ACC112 (cell line): Measurements from ENCODE around the gene EML5.
A peak's percentile ranks its signal among the peaks of the same experiment; 100 is the strongest.

Experiments
- H2AFZ ChIP-seq: fragments of 200-600 bp; sonication (generic); one replicate; pipeline ENCODE4 v1.6.0; 2017; ENCODE audit warnings: antibody characterized with exemption, low read length; ENCODE audit not compliant: unreplicated experiment
- H3K27ac ChIP-seq: fragments of 200-600 bp; sonication (generic); 2 replicates; pipeline ENCODE4 v1.5.1; 2014; ENCODE audit warnings: low read depth, mild to moderate bottlenecking, antibody characterized with exemption, low read length, moderate library complexity
- H3K27me3 ChIP-seq: fragments of 200-600 bp; sonication (generic); 2 replicates; pipeline ENCODE4 v1.6.1; 2014; ENCODE audit warnings: mild to moderate bottlenecking, antibody characterized with exemption, low read length, moderate library complexity, mixed read lengths; ENCODE audit not compliant: insufficient read depth
- H3K36me3 ChIP-seq: fragments of 200-600 bp; sonication (generic); 2 replicates; pipeline ENCODE4 v1.6.1; 2016; ENCODE audit warnings: mild to moderate bottlenecking, antibody characterized with exemption, low read length, moderate library complexity, mixed read lengths; ENCODE audit not compliant: insufficient read depth
- H3K4me1 ChIP-seq: fragments of 200-600 bp; sonication (generic); one replicate; pipeline ENCODE4 v1.6.1; 2016; ENCODE audit warnings: low read length, mixed read lengths; ENCODE audit not compliant: insufficient read depth, unreplicated experiment, control insufficient read depth
- H3K4me3 ChIP-seq: fragments of 200-600 bp; sonication (generic); 2 replicates; pipeline ENCODE4 v1.5.1; 2014; ENCODE audit warnings: mild to moderate bottlenecking, low read depth, low read length
- H3K79me2 ChIP-seq: fragments of 200-600 bp; sonication (generic); one replicate; pipeline ENCODE4 v1.6.0; 2016; ENCODE audit warnings: low read length; ENCODE audit not compliant: control insufficient read depth, unreplicated experiment, insufficient read depth

Gene EML5

GRCh38 chr14:88792473-88793258 lies at the start of gene EML5:
Gene EML5 (minus strand): TSS chr14:88792953. CDS start chr14:88792503, 450 bp downstream.
- H3K27me3 ChIP-seq, result peaks cover 50% of the 10 kb centered on the region

GRCh38 chr14:88842414-88842813 lies 49.7 kb upstream of the EML5 start:
- Histone ChIP-seq H3K79me2 (peaks cover 7% of the 10 kb centered on the region), H3K4me1 (peaks cover 10% of the 10 kb centered on the region), H3K4me3 (no peak overlapping the region), H3K27me3 (no peaks in the 10 kb centered on the region), H2AFZ (no peak overlapping the region), H3K36me3 (0 out of 2 replicates have a peak, but pooled peaks cover 2% of the 10 kb centered on the region), H3K27ac (no peak overlapping the region)

More at GRCh38 chr14:88792473-88793258, at the start of gene EML5:
- Histone ChIP-seq H3K4me3 (peak within 1 kb of the TSS; percentile 79), H3K4me1 (no peaks in the 10 kb centered on the region), H2AFZ (peak within 1 kb of the TSS; percentile 95), H3K79me2 (no peaks in the 10 kb centered on the region), H3K27ac (no peak within 1 kb of the TSS), H3K36me3 (no peaks in the 10 kb centered on the region)

GRCh38 chr14:88841741-88842140 lies 49.0 kb upstream of the EML5 start:
- Histone ChIP-seq H3K4me1 (peaks cover 11% of the 10 kb centered on the region), H3K79me2 (peaks cover 11% of the 10 kb centered on the region), H3K27ac (no peak overlapping the region), H2AFZ (no peak overlapping the region), H3K27me3 (no peaks in the 10 kb centered on the region), H3K36me3 (0 out of 2 replicates have a peak, but pooled peaks cover 2% of the 10 kb centered on the region), H3K4me3 (no peak overlapping the region)

GRCh38 chr14:88840926-88841325 lies 48.2 kb upstream of the EML5 start:
- H3K27me3 ChIP-seq, result no peaks in the 10 kb centered on the region
- H3K27ac ChIP-seq, result no peak overlapping the region
- H3K36me3 ChIP-seq, result 0 out of 2 replicates have a peak, but pooled peaks cover 2% of the 10 kb centered on the region
- peaks cover 15% of the 10 kb centered on the region for H3K79me2 ChIP-seq
- H3K4me1 ChIP-seq, result peaks cover 14% of the 10 kb centered on the region
- no peak overlapping the region for H3K4me3 ChIP-seq
- no peak overlapping the region for H2AFZ ChIP-seq

GRCh38 chr14:88838015-88838414 lies 45.3 kb upstream of the EML5 start:
- H3K4me1 ChIP-seq, result peaks cover 36% of the 10 kb centered on the region
- peaks cover 25% of the 10 kb centered on the region for H3K79me2 ChIP-seq
- no peak overlapping the region for H3K4me3 ChIP-seq
- no peaks in the 10 kb centered on the region for H3K36me3 ChIP-seq
- no peak overlapping the region for H3K27ac ChIP-seq
- no peak overlapping the region for H2AFZ ChIP-seq
- H3K27me3 ChIP-seq, result no peaks in the 10 kb centered on the region

- Histone ChIP-seq H3K27me3 (no peaks in the 10 kb centered on the region), H3K27ac (no peak overlapping the region), H3K79me2 (peaks cover 28% of the 10 kb centered on the region), H2AFZ (no peak overlapping the region), H3K4me1 (peaks cover 41% of the 10 kb centered on the region), H3K36me3 (no peaks in the 10 kb centered on the region), H3K4me3 (no peak overlapping the region)
Observed at GRCh38 chr14:88837495-88837894, 44.7 kb upstream of the EML5 start.

GRCh38 chr14:88835661-88836060 lies 42.9 kb upstream of the EML5 start:
- Histone ChIP-seq H3K4me3 (no peak overlapping the region), H3K79me2 (peaks cover 39% of the 10 kb centered on the region), H3K4me1 (peaks cover 51% of the 10 kb centered on the region), H3K27ac (peak overlapping the region; percentile 66), H2AFZ (no peak overlapping the region), H3K27me3 (no peaks in the 10 kb centered on the region), H3K36me3 (no peaks in the 10 kb centered on the region)

GRCh38 chr14:88834883-88835431 lies 42.2 kb upstream of the EML5 start:
- Histone ChIP-seq H3K36me3 (no peaks in the 10 kb centered on the region), H3K27me3 (no peaks in the 10 kb centered on the region), H2AFZ (peak overlapping the region; percentile 29), H3K4me3 (peak overlapping the region; percentile 18), H3K4me1 (peaks cover 59% of the 10 kb centered on the region), H3K27ac (peak overlapping the region; percentile 66), H3K79me2 (peaks cover 45% of the 10 kb centered on the region)

- H3K27me3 ChIP-seq, result no peaks in the 10 kb centered on the region
- peaks cover 58% of the 10 kb centered on the region for H3K79me2 ChIP-seq
- no peak overlapping the region for H2AFZ ChIP-seq
- H3K4me3 ChIP-seq, result no peak overlapping the region
- peak overlapping the region; percentile 13; the same call in 1 of the 2 replicates for H3K27ac ChIP-seq
- no peaks in the 10 kb centered on the region for H3K36me3 ChIP-seq
- peaks cover 63% of the 10 kb centered on the region for H3K4me1 ChIP-seq
Observed at GRCh38 chr14:88831284-88831683, 38.5 kb upstream of the EML5 start.

- no peaks in the 10 kb centered on the region for H3K36me3 ChIP-seq
- peak overlapping the region; percentile 16 for H2AFZ ChIP-seq
- H3K79me2 ChIP-seq, result peaks cover 64% of the 10 kb centered on the region
- H3K27ac ChIP-seq, result peak overlapping the region; percentile 21
- H3K4me3 ChIP-seq, result no peak overlapping the region
- H3K4me1 ChIP-seq, result peaks cover 61% of the 10 kb centered on the region
- H3K27me3 ChIP-seq, result no peaks in the 10 kb centered on the region
Observed at GRCh38 chr14:88829685-88830302, 37.0 kb upstream of the EML5 start.
